Urinary bladder (tissue), 4 donors: ENCODE data around the gene ZNF738. TPM values are rescaled to one million over a fixed set of nuclear protein-coding genes. Genes with fewer than 3 reads are reported as not detected.
A peak's percentile ranks its signal among the peaks of the same experiment; 100 is the strongest.

Experiments used
- DNase-seq: peaks from one replicate; pipeline ENCODE4 v3.0.0-alpha.2; 2015; ENCODE audit errors: extremely low spot score
- H3K27ac ChIP-seq: one replicate; pipeline ENCODE4 v1.5.1; 2013; ENCODE audit warnings: low read depth, mild to moderate bottlenecking, moderate library complexity
- H3K36me3 ChIP-seq: one replicate; pipeline ENCODE4 v1.6.1; 2013; ENCODE audit warnings: mild to moderate bottlenecking, moderate library complexity; ENCODE audit not compliant: insufficient read depth
- H3K4me1 ChIP-seq: one replicate; pipeline ENCODE4 v1.6.1; 2013; ENCODE audit warnings: mild to moderate bottlenecking, moderate library complexity; ENCODE audit not compliant: insufficient read depth
- H3K4me3 ChIP-seq: one replicate; pipeline ENCODE4 v1.5.1; 2013; ENCODE audit warnings: low read depth, low read length
- WGBS: extraction: QIAGEN DNeasy Blood & Tissue Kit; methylation state at CpG from one replicate; pipeline ENCODE4 v1.1.7; 2013; 5-methylcytosine and 5-hydroxymethylcytosine counted together
- polyA plus RNA-seq: library from polyadenylated mRNA; stranded (reverse); fragments of 200-250 nt; gene quantifications from one replicate; pipeline ENCODE4 v1.2.3, GENCODE V29; 2013
- total RNA-seq: library from RNA; depleted of rRNA; stranded (reverse); fragments of >200 nt; gene quantifications from one replicate; pipeline ENCODE4 v1.2.3, GENCODE V29; 2014
- donor health status: healthy with polysubstance abuse.
- donor health status: healthy.

Gene ZNF738
- total and polyA plus RNA-seq, 2 donors: 5.2 to 18.7 TPM

DNA sequence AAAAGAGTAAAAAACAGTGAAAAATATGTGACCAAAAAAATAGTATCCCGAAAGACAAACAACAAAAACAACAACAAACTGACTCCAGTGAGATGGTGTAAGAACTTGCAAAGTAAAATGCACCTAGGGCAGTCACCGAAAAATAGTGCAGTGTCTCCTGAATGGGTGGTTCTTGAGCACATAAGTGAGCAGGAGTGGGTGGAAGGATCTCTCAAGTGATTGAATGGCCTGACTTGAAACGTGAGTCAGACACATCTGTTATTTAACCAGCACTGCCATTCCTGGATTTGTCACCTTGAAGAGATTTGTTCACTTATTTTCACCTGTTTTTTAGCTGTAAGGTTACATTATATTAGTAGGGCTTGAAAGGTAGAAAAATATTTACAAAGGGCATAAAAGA, 3.5 kb downstream of the ZNF738 start:
- 96% methylated on average over 3 of the region's 3 CpGs for WGBS
- DNase-seq: no peak
- no peak overlapping the region for H3K27ac ChIP-seq
- H3K36me3 ChIP-seq: no peaks in the 10 kb centered on the region
- H3K4me3 ChIP-seq: no peak overlapping the region
- no peaks in the 10 kb centered on the region for H3K4me1 ChIP-seq

DNA sequence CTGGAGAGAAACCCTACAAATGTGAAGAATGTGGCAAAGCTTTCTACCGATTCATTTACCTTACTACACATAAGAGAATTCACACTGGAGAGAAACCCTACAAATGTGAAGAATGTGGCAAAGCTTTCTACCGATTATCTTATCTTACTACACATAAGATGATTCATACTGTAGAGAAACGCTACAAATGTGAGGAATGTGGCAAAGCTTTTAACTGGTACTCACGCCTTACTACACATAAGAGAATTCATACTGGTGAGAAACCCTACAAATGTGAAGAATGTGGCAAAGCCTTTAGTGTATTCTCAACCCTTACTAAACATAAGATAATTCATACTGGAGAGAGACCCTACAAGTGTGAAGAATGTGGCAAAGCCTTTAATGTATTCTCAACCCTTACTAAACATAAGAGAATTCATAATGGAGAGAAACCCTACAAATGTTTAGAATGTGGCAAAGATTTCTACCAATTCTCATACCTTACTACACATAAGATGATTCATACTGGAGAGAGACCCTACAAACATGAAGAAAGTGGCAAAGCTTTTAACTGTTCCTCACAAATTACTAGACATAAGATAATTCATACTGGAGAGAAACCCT, 25.3 kb downstream of the ZNF738 start:
- no peaks in the 10 kb centered on the region for H3K4me1 ChIP-seq
- 96% methylated on average over 4 of the region's 4 CpGs for WGBS

DNA sequence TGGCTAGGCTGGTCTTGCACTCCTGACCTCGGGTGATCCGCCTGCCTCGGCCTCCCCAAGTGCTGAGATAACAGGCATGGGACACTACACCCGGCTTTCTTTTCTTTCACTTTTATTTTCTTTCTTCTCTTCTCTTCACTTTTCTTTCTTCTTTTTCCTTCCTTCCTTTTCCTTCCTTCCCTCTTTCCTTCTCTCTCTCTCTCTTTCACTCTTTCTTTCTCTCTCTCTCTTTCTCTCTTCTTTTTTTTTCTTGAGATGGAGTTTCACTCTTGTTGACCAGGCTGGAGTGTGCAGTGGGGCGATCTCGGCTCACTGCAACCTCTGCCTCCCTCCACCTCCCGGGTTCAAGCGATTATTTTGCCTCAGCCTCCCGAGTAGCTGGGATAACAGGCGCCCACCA, 37.3 kb downstream of the ZNF738 start:
- Histone ChIP-seq H3K27ac (no peak overlapping the region), H3K4me3 (no peak overlapping the region), H3K4me1 (peaks cover 4% of the 10 kb centered on the region), H3K36me3 (no peaks in the 10 kb centered on the region)
- WGBS: 94% methylated on average over 10 of the region's 10 CpGs
- DNase-seq: no peak

More for the DNA sequence above, 25.3 kb downstream of the ZNF738 start:
- Histone ChIP-seq H3K36me3 (no peaks in the 10 kb centered on the region), H3K4me3 (no peak overlapping the region), H3K27ac (no peak overlapping the region)
- DNase-seq: no peak

DNA sequence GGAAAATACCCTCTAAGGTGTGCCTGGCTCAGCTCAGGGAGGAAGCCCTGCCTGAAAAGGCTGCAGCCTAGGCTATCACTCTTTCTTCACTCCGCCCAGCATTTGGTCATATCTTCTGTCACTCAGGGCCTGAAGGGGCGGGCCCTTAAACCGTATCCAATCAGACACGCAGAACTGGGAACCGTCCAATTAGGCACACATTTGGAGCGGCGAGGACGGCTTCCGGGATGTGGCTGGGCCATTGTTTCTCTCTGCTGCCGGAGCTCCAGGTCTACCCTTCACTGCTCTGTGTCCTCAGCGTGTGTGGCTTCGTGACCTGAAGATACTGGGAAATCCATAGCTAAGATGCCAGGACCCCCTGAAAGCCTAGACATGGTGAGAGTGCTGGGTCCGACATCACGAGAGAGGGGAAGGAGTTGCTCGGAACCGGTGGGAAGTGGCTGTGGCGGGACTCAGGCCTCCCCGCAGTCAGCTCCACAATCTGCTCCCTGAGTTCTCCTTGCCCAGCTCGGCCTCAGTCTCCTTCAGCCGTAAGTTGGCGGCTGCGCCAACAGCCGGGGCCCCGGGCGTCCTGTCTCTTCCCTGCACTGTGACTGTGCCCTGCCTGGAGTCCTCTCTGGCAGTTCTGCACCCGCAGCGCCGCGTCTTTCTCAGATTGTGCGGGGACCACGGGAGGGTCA, 38.2 kb downstream of the ZNF738 start, which contains the start of gene ZNF493:
TSS of gene ZNF493 (plus strand) at position 241 of the 680 bp plus-strand sequence. CDS start at position 346, 105 bp downstream.
- Histone ChIP-seq H3K27ac (peak within 1 kb of the TSS; percentile 70), H3K36me3 (no peaks in the 10 kb centered on the region), H3K4me3 (peak within 1 kb of the TSS; percentile 62), H3K4me1 (peaks cover 4% of the 10 kb centered on the region)
- peak; percentile 97 for DNase-seq
- WGBS: under 1% methylated on average over 31 of the region's 31 CpGs

DNA sequence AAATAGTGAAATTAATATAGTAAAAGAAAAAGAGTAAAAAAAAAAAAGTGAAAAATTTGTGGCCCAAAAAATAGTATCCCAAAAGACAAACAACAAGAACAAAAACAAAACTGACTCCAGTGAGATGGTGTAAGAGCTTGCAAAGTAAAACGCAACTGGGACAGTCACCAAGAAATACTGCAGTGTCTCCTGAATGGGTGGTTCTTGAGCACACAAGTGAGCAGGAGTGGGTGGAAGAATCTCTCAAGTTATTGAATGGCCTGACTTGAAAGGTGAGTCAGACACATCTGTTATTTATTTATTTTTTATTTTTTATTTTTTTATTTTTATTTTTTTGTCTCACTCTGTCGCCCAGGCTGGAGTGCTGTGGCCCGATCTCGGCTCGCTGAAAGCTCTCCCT, 40.1 kb downstream of the ZNF738 start:
- H3K36me3 ChIP-seq: peaks cover 3% of the 10 kb centered on the region
- no peak overlapping the region for H3K4me3 ChIP-seq
- H3K4me1 ChIP-seq: peaks cover 4% of the 10 kb centered on the region
- DNase-seq: no peak
- 97% methylated on average over 5 of the region's 5 CpGs for WGBS
- H3K27ac ChIP-seq: no peak overlapping the region

DNA sequence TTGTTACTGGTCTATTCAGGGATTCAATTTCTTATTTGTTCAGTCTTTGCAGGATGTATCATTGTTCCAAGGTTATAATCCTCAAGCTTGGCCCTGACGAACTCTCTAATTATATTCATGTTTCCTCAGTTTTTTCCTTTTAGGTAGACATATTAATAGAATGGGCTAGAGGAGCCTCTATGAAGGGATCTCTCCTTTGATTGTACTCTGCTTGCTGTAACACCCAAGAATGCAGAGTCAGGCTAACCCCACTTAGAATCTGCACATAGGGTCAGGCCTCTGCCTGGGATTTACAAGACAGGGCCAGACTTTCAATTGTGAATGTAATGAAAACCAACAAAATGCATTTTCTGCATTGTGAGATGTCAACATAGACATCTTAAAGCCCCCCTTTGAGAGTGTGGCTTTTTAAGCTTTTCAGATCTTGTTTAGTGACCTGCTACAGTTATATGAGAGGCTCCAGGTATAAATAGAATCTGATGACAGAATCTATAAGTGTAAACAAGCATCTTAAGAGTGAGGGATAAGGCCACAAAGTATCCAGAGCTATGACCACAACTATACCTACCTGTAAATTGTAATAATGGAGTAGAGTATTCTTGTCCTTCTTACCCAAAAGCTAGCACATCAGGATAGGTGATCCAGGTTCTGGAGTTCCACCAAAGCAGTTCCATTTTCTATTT, 43.6 kb downstream of the ZNF738 start:
- 91% methylated on average over 1 of the region's 1 CpG for WGBS
- no peak overlapping the region for H3K4me3 ChIP-seq
- no peak for DNase-seq
- peaks cover 3% of the 10 kb centered on the region for H3K36me3 ChIP-seq
- H3K4me1 ChIP-seq: peaks cover 4% of the 10 kb centered on the region
- no peak overlapping the region for H3K27ac ChIP-seq

DNA sequence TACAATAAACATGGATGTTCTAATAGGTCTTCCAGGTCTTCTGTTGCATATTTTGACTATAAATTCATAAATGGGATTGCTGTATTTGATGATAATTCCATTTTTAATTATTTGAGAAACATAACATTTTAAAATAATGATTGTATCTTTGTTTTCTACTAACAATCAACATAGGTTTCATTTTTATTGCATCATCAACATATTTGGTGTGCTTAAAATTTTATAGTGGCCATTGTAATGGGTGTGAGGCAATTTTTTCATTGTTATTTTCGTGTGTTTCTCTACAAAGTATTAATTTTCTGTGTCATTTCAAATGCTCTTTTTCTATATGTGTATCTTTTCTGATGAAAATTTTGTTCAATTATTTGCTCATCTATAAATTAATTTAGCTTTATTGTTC, 51.4 kb downstream of the ZNF738 start:
- Histone ChIP-seq H3K4me3 (no peak overlapping the region), H3K4me1 (no peaks in the 10 kb centered on the region), H3K27ac (no peak overlapping the region), H3K36me3 (peaks cover 9% of the 10 kb centered on the region)
- WGBS: 86% methylated on average over 1 of the region's 1 CpG
- DNase-seq: no peak

DNA sequence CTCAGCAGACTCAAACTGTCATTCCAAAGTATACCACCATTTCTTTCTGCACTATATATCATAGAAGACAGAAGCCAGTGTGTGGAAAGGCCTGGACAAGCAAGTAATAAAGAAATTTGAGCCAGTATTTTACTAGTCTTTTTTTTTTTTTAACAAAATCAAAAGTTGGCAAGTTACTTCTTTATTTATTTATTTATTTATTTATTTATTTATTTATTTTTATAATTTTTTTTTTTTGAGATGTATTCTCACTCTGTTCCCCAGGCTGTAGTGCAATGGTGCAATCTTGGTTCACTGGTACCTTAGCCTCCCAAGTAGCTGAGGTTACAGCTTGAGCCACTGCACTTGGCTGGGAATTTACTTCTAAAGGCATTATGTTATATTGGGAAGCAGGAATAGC, 63.4 kb downstream of the ZNF738 start:
- H3K4me1 ChIP-seq: no peaks in the 10 kb centered on the region
- no peak overlapping the region for H3K27ac ChIP-seq
- peaks cover 2% of the 10 kb centered on the region for H3K36me3 ChIP-seq
- no peak for DNase-seq
- H3K4me3 ChIP-seq: no peak overlapping the region

DNA sequence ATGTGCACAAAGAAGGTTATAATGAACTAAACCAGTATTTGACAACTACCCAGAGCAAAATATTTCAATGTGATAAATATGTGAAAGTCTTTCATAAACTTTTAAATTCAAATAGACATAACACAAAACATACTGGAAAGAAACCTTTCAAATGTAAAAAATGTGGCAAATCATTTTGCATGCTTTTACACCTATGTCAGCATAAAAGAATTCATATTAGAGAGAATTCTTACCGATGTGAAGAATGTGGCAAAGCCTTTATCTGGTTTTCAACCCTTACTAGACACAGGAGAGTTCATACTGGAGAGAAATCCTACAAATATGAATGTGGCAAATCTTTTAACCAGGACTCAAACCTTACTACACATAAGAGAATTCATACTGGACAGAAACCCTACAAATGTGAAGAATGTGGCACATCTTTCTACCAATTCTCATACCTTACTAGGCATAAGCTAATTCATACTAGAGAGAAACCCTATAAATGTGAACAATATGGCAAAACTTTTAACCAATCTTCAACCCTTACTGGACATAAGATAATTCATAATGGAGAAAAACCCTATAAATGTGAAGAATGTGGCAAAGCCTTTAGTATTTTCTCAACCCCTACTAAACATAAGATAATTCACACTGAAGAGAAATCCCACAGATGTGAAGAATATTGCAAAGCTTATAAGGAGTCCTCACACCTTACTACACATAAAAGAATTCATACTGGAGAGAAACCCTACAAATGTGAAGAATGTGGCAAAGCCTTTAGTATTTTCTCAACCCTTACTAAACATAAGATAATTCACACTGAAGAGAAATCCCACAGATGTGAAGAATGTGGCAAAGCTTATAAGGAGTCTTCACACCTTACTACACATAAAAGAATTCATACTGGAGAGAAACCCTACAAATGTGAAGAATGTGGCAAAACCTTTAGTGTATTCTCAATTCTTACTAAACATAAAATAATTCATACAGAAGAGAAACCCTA, 64.5 kb downstream of the ZNF738 start:
- Histone ChIP-seq H3K36me3 (no peaks in the 10 kb centered on the region), H3K27ac (no peak overlapping the region), H3K4me3 (no peak overlapping the region), H3K4me1 (no peaks in the 10 kb centered on the region)
- DNase-seq: no peak
- WGBS: 99% methylated on average over 1 of the region's 1 CpG

Other genes with a start within 250 kb of the ZNF738 start
- 21.6 TPM for gene ZNF431, start 217.0 kb upstream of the ZNF738 start, total RNA-seq
- 5.0 TPM for gene ZNF431, start 217.0 kb upstream of the ZNF738 start, polyA plus RNA-seq
- gene ZNF708, start 29.6 kb upstream of the ZNF738 start, total RNA-seq: 37.9 TPM
- 3.7 TPM for gene ZNF708, start 29.6 kb upstream of the ZNF738 start, polyA plus RNA-seq
- gene ZNF493, start 38.1 kb downstream of the ZNF738 start, total RNA-seq: 72.2 TPM
- 5.6 TPM for gene ZNF493, start 38.1 kb downstream of the ZNF738 start, polyA plus RNA-seq
- 21.9 TPM for gene ZNF429, start 146.6 kb downstream of the ZNF738 start, total RNA-seq
- 10.4 TPM for gene ZNF429, start 146.6 kb downstream of the ZNF738 start, polyA plus RNA-seq